Measurements from ENCODE around the gene ZBTB11. TPM values are rescaled to one million over a fixed set of nuclear protein-coding genes. Genes with fewer than 3 reads are reported as not detected.

ZBTB11 gene
- total and polyA plus RNA-seq, 9 of the 15 experiments (the other 6 are each of a cell fraction or from before 2014, with no cell fraction given), result 6.2 to 31.9 (median 21.4) TPM

GRCh38 chr3:101676765-101677435 lies at the start of gene ZBTB11 (continued):
- TF ChIP-seq PHF8 (IDR thresholded peaks at IDR 0.05; ENCODE audit: borderline replicate concordance, low read length) (peak; percentile 52; the same call in 1 of the 2 replicates), CHD1 (IDR thresholded peaks at IDR 0.05; ENCODE audit: low read length) (no peak), TFE3 (CRISPR knock-in tag; IDR thresholded peaks at IDR 0.05) (no peak), RB1 (IDR thresholded peaks at IDR 0.05; ENCODE audit: low read depth) (peak; percentile 35; the same call in 1 of the 2 replicates), ATF3 (IDR thresholded peaks at IDR 0.05) (peak; percentile 88), ATF3 (CRISPR knock-in tag; conservative IDR thresholded peaks at IDR 0.05) (no peak), HOXB6 (CRISPR knock-in tag; IDR thresholded peaks at IDR 0.05; ENCODE audit: borderline replicate concordance) (no peak), CREM (IDR thresholded peaks at IDR 0.05; ENCODE audit: low read depth) (peak; percentile 99), EP400 (IDR thresholded peaks at IDR 0.05) (peak; percentile 76), FOS (IDR thresholded peaks at IDR 0.05; ENCODE audit: extremely low read depth, insufficient read length) (peak; percentile 54), TBP (optimal IDR thresholded peaks at IDR 0.05; ENCODE audit: low read depth, low read length) (peak; percentile 74), MECOM (CRISPR knock-in tag; IDR thresholded peaks at IDR 0.05) (no peak), TOE1 (IDR thresholded peaks at IDR 0.05; ENCODE audit: borderline replicate concordance) (peak; percentile 47; the same call in 1 of the 2 replicates), TOE1 (CRISPR knock-in tag; IDR thresholded peaks at IDR 0.05; ENCODE audit: borderline replicate concordance, low read depth) (no peak), RBM34 (IDR thresholded peaks at IDR 0.05; ENCODE audit: borderline replicate concordance, insufficient read depth, low read length) (no peak), L3MBTL2 (IDR thresholded peaks at IDR 0.05) (no peak), HDAC8 (tag; IDR thresholded peaks at IDR 0.05) (no peak)

Measured in K562 (cell line).